OCI-LY7 (cell line): ENCODE results near the gene C1QL1.

Experiments
- CTCF ChIP-seq: fragments of 200-600 bp; sonication (generic); conservative IDR thresholded peaks from 2 replicates; pipeline ENCODE4 v1.5.1; 2014; ENCODE audit warnings: mild to moderate bottlenecking, antibody characterized with exemption, low read length, moderate library complexity, mixed read lengths
- EZH2phosphoT487 ChIP-seq: fragments of 200-600 bp; sonication (generic); IDR thresholded peaks from 2 replicates; pipeline ENCODE4 v1.6.1; 2018; ENCODE audit warnings: low read depth, borderline replicate concordance, mild to moderate bottlenecking, mixed run types, antibody characterized with exemption, low read length, moderate library complexity, mixed read lengths

DNA sequence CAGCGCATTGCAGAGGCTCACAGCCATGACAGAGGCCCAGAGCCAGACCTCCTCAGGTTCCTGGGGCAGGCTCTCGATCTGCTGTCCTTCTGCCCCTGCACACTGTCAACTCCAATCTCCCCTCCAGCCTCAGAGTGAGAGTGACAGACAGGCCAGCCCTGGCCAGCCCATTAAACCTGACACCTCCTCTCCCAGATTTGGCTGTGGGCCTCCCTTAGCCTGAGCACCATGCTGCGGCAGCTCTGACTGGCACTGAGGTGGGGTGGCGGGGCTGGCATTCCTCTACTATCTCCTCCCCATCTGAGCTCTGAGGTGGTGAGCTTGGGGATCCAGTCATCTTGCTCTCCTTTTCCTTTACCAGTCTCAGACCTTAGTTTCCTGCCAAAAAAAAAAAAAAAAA lies 15.5 kb upstream of the C1QL1 start:
- TF ChIP-seq CTCF (no peak), EZH2phosphoT487 (no peak)
